D721Med (cell line): Measurements from ENCODE around the gene TVP23B.
"Not testable (repeated sequence)": the region's sequence is repeated elsewhere in the genome, so short reads cannot be mapped to it uniquely, and the experiment has no call there.

ENCODE experiments used
- DNase-seq: peaks from one replicate; pipeline ENCODE4 v3.0.0; 2011; ENCODE audit warnings: low spot score; ENCODE audit not compliant: insufficient read length
- FAIRE-seq: peaks from 2 replicates; lab custom pipeline; 2011; peaks lifted over from hg19 to GRCh38; lab: Jason Lieb, UNC

Gene TVP23B

GRCh38 chr17:18780991-18781718 is at the start of gene TVP23B:
TVP23B (plus strand) TSS chr17:18781183; CDS start chr17:18781294, 111 bp downstream.
- DNase-seq = peak; percentile 14
- FAIRE-seq = not testable (repeated sequence)

GRCh38 chr17:18732438-18732837 is 48.5 kb upstream of the TVP23B start:
- not testable (repeated sequence) for DNase-seq, FAIRE-seq

- not testable (repeated sequence) for FAIRE-seq, DNase-seq
Observed at GRCh38 chr17:18733350-18733749, 47.6 kb upstream of the TVP23B start.

GRCh38 chr17:18739616-18740391 is 41.2 kb upstream of the TVP23B start:
- not testable (repeated sequence) for FAIRE-seq, DNase-seq

- FAIRE-seq, DNase-seq: not testable (repeated sequence)
Observed at GRCh38 chr17:18741228-18741627, 39.8 kb upstream of the TVP23B start.

- not testable (repeated sequence) for FAIRE-seq, DNase-seq
Observed at GRCh38 chr17:18743699-18744421, 37.1 kb upstream of the TVP23B start, which contains the start of gene FBXW10. FBXW10 (plus strand) TSS chr17:18744054; CDS start chr17:18744245, 191 bp downstream.

- FAIRE-seq, DNase-seq: not testable (repeated sequence)
Observed at GRCh38 chr17:18744726-18745125, 36.3 kb upstream of the TVP23B start.

GRCh38 chr17:18746551-18746950 is 34.4 kb upstream of the TVP23B start:
- not testable (repeated sequence) for DNase-seq, FAIRE-seq

- not testable (repeated sequence) for DNase-seq, FAIRE-seq
Observed at GRCh38 chr17:18747501-18747900, 33.5 kb upstream of the TVP23B start.

GRCh38 chr17:18750242-18750641 is 30.7 kb upstream of the TVP23B start:
- not testable (repeated sequence) for DNase-seq, FAIRE-seq

GRCh38 chr17:18753829-18754409 is 27.1 kb upstream of the TVP23B start:
- not testable (repeated sequence) for FAIRE-seq, DNase-seq

- FAIRE-seq = not testable (repeated sequence)
Observed at GRCh38 chr17:18755969-18756368, 25.0 kb upstream of the TVP23B start.

GRCh38 chr17:18757368-18758044 is 23.5 kb upstream of the TVP23B start:
- not testable (repeated sequence) for DNase-seq, FAIRE-seq

More at GRCh38 chr17:18755969-18756368, 25.0 kb upstream of the TVP23B start:
- not testable (repeated sequence) for DNase-seq

- not testable (repeated sequence) for DNase-seq, FAIRE-seq
Observed at GRCh38 chr17:18758344-18758743, 22.6 kb upstream of the TVP23B start.

GRCh38 chr17:18760221-18760620 is 20.8 kb upstream of the TVP23B start:
- FAIRE-seq, DNase-seq: not testable (repeated sequence)

GRCh38 chr17:18770572-18770971 is 10.4 kb upstream of the TVP23B start:
- peak; percentile 73 for FAIRE-seq
- DNase-seq = not testable (repeated sequence)

GRCh38 chr17:18771066-18771465 is 9.9 kb upstream of the TVP23B start:
- DNase-seq, FAIRE-seq: not testable (repeated sequence)
